A549 (cell line): ENCODE measurements around the gene BMPER. TPM values are rescaled to one million over a fixed set of nuclear protein-coding genes. Genes with fewer than 3 reads are reported as not detected.

Experiments
- ATAC-seq, 2 experiments: fragments of 200-7000 bp in 1 of 2; fragments of >200 bp in 1 of 2; cut with Nextera tagmentation in 1 of 2; cut with Tn5 transposase in 1 of 2; 3 replicates each; pipeline versions ENCODE4 v1.8.0 to v1.9.1; 2018 to 2020; ENCODE audit warnings: mild to moderate bottlenecking in 1 of 2, moderate library complexity in 1 of 2
- CTCF ChIA-PET: fragments of 300-600 bp; sonication (Branson Sonifier 250); formaldehyde crosslinking; extraction: SDS; loops from one replicate; lab custom pipeline; 2021; ENCODE audit warnings: antibody characterized with exemption, inconsistent platforms; lab: Yijun Ruan, JAX
- POLR2A ChIA-PET: fragments of 350-600 bp; formaldehyde crosslinking; extraction: SDS; loops from one replicate; lab custom pipeline; 2021; ENCODE audit warnings: antibody characterized with exemption, inconsistent platforms; lab: Yijun Ruan, JAX
- DNase-seq, 2 experiments: peaks; one replicate each; pipeline versions ENCODE4 v3.0.0 to v3.0.0-alpha.2; 2011 to 2016; ENCODE audit warnings: low read depth in 1 of 2, low spot score in 1 of 2
- FAIRE-seq: peaks from 2 replicates; lab custom pipeline; 2011; peaks lifted over from hg19 to GRCh38; lab: Jason Lieb, UNC
- H3K27ac ChIP-seq, 2 experiments: fragments of >200 bp; sonication (Bioruptor Twin); formaldehyde crosslinking; 3 replicates each; pipeline ENCODE4 v1.5.1; 2016 to 2017
- H3K4me1 ChIP-seq: fragments of >200 bp; sonication (Bioruptor Twin); formaldehyde crosslinking; 3 replicates; pipeline ENCODE4 v1.6.1; 2016
- H3K4me2 ChIP-seq: fragments of >200 bp; sonication (Bioruptor Twin); formaldehyde crosslinking; 3 replicates; pipeline ENCODE4 v1.6.1; 2016
- H3K4me3 ChIP-seq: fragments of >200 bp; sonication (Bioruptor Twin); formaldehyde crosslinking; 3 replicates; pipeline ENCODE4 v1.5.1; 2016
- H3K9me3 ChIP-seq: fragments of >200 bp; sonication (Bioruptor Twin); formaldehyde crosslinking; 3 replicates; pipeline ENCODE4 v1.6.1; 2016
- BHLHE40 ChIP-seq: IDR thresholded peaks from 2 replicates; pipeline ENCODE4 v1.6.1; 2012; ENCODE audit warnings: low read depth, low read length, inconsistent platforms
- CEBPB ChIP-seq, 2 experiments: fragments of >200 bp in 1 of 2; sonication (Bioruptor Twin) in 1 of 2; formaldehyde crosslinking in 1 of 2; IDR thresholded peaks; 2 replicates each; pipeline ENCODE4 v1.6.1; 2012 to 2016
- FOSB ChIP-seq: fragments of 250-450 bp; sonication (Bioruptor Pico); IDR thresholded peaks from 2 replicates; pipeline ENCODE4 v1.5.0; 2020; ENCODE audit warnings: mild to moderate bottlenecking, moderate library complexity
- FOXS1 ChIP-seq: fragments of 250-450 bp; sonication (Bioruptor Pico); IDR thresholded peaks from 2 replicates; pipeline ENCODE4 v1.5.0; 2020; ENCODE audit warnings: mild to moderate bottlenecking, moderate library complexity
- GATA3 ChIP-seq: IDR thresholded peaks from 2 replicates; pipeline ENCODE4 v1.6.1; 2012; ENCODE audit warnings: borderline replicate concordance
- HEYL ChIP-seq: fragments of 250-450 bp; sonication (Bioruptor Pico); IDR thresholded peaks from 2 replicates; pipeline ENCODE4 v1.8.0; 2021; ENCODE audit warnings: mild to moderate bottlenecking, moderate library complexity
- HOXA7 ChIP-seq: fragments of 250-450 bp; sonication (Bioruptor Pico); IDR thresholded peaks from 2 replicates; pipeline ENCODE4 v1.5.0; 2020; ENCODE audit warnings: mild to moderate bottlenecking, moderate library complexity
- JUNB ChIP-seq: fragments of >200 bp; sonication (Bioruptor Twin); formaldehyde crosslinking; IDR thresholded peaks from 2 replicates; pipeline ENCODE4 v1.6.1; 2016
- KDM1A ChIP-seq: fragments of 200-600 bp; sonication (generic); IDR thresholded peaks from 2 replicates; pipeline ENCODE4 v1.6.1; 2016; ENCODE audit warnings: low read depth, mild to moderate bottlenecking
- KDM5A ChIP-seq: fragments of 200-600 bp; sonication (generic); IDR thresholded peaks from 2 replicates; pipeline ENCODE4 v1.6.1; 2016; ENCODE audit warnings: antibody characterized with exemption, mild to moderate bottlenecking
- MYC ChIP-seq: IDR thresholded peaks from 2 replicates; pipeline ENCODE4 v1.6.1; 2012; ENCODE audit warnings: mild to moderate bottlenecking, inconsistent platforms, low read length, improper control_type of control experiment, borderline replicate concordance
- NFE2L2 ChIP-seq: fragments of 150-350 bp; conservative IDR thresholded peaks from 2 replicates; pipeline ENCODE4 v1.6.1; 2014; ENCODE audit warnings: low read length
- NR3C1 ChIP-seq: fragments of >200 bp; sonication (Bioruptor Twin); formaldehyde crosslinking; IDR thresholded peaks from 3 replicates; pipeline ENCODE4 v1.6.1; 2017
- RFX5 ChIP-seq: fragments of 450-650 bp; IDR thresholded peaks from 2 replicates; pipeline ENCODE4 v1.7.1; 2014; ENCODE audit warnings: antibody characterized with exemption, mild to moderate bottlenecking, moderate library complexity
- RNF2 ChIP-seq: fragments of 200-600 bp; sonication (generic); IDR thresholded peaks from 2 replicates; pipeline ENCODE4 v1.6.1; 2016; ENCODE audit warnings: low read depth, mild to moderate bottlenecking, antibody characterized with exemption, moderate library complexity, borderline replicate concordance
- SREBF2 ChIP-seq: fragments of 450-650 bp; IDR thresholded peaks from 2 replicates; pipeline ENCODE4 v1.6.1; 2014; ENCODE audit warnings: mild to moderate bottlenecking, moderate library complexity
- ZC3H11A ChIP-seq: fragments of 450-650 bp; IDR thresholded peaks from 2 replicates; pipeline ENCODE4 v1.6.1; 2014; ENCODE audit warnings: antibody characterized with exemption, mild to moderate bottlenecking
- ZFP36 ChIP-seq: fragments of 450-650 bp; IDR thresholded peaks from 2 replicates; pipeline ENCODE4 v1.6.1; 2014; ENCODE audit warnings: borderline replicate concordance; ENCODE audit not compliant: partially characterized antibody
- ZSCAN20 ChIP-seq: fragments of 250-450 bp; sonication (Bioruptor Pico); IDR thresholded peaks from 2 replicates; pipeline ENCODE4 v1.8.0; 2022; ENCODE audit warnings: mild to moderate bottlenecking, moderate library complexity
- WGBS: methylation state at CpG from one replicate; pipeline ENCODE4 v1.1.6; 2017; ENCODE audit errors: missing lambda C conversion rate; 5-methylcytosine and 5-hydroxymethylcytosine counted together
- polyA plus RNA-seq, 4 experiments: library from polyadenylated mRNA; depleted of rRNA in 3 of 4; stranded (reverse); fragments of >200 nt; fragmentation: RNase III in 1 of 4; extraction: RNeasy Plus Mini Kit Qiagen cat#74134 plus additional on column Dnase treatment in 1 of 4; gene quantifications; 2 replicates in 3 of 4; 3 replicates in 1 of 4; pipeline ENCODE4 v1.2.3, GENCODE V29; 2011 to 2017
- TF ChIP-seq, protein P1 (sequence below): IDR thresholded peaks from 2 replicates; pipeline ENCODE4 v1.6.1; 2012; ENCODE audit warnings: low read depth, borderline replicate concordance
- TF ChIP-seq, protein P2 (sequence below): fragments of 250-450 bp; sonication (Bioruptor Pico); IDR thresholded peaks from 2 replicates; pipeline ENCODE4 v1.5.0; 2021; ENCODE audit warnings: mild to moderate bottlenecking, moderate library complexity, borderline replicate concordance
- TF ChIP-seq, protein P3 (sequence below): fragments of 450-650 bp; IDR thresholded peaks from 2 replicates; pipeline ENCODE4 v1.6.1; 2014; ENCODE audit warnings: antibody characterized with exemption

BMPER gene
- polyA plus RNA-seq, 2 of the 4 experiments (the other 2 are of a cell fraction), result 5.0 to 5.8 TPM

DNA sequence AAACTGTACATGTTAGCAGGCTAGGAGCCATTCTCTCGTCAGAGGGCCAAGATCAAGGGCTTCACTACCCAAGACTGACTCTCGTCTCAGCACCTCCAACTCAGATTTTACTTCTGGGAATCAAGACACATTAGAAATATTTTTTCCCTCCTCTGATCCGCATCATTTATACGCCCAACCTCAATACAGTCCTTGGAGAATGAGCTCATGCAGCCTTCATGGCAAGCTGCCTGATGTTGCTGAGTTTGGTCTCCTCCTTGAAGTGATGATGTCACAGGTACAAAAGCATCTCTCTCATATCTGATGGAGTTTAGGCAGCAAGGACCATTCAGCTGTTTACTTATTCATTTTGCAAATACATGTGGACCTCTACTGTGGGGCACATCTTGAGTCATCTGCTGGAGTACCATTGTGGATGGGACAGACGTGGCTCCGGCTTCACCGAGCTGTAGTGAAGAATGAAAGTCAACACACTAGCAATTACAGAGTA lies 114.0 kb downstream of the BMPER start:
- ChIA-PET POLR2A (no interaction called here), CTCF (no interaction called here)
- no peak for TF ChIP-seq NR3C1
- TF ChIP-seq CEBPB (IDR thresholded peaks at IDR 0.05), result no peak
- no peak for TF ChIP-seq GATA3
- no peak for TF ChIP-seq ZC3H11A
- TF ChIP-seq RNF2, result no peak
- no peak for TF ChIP-seq FOXS1
- TF ChIP-seq JUNB, result no peak
- TF ChIP-seq, protein P1, sequence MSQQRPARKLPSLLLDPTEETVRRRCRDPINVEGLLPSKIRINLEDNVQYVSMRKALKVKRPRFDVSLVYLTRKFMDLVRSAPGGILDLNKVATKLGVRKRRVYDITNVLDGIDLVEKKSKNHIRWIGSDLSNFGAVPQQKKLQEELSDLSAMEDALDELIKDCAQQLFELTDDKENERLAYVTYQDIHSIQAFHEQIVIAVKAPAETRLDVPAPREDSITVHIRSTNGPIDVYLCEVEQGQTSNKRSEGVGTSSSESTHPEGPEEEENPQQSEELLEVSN, result no peak
- no peak for TF ChIP-seq KDM1A
- no peak for TF ChIP-seq HOXA7 (CRISPR knock-in tag)
- no peak for TF ChIP-seq RFX5
- TF ChIP-seq ZFP36, result no peak
- FAIRE-seq, result no peak
- Histone ChIP-seq H3K4me3 (no peak overlapping the region), H3K4me2 (no peak overlapping the region), H3K4me1 (no peaks in the 10 kb centered on the region), H3K9me3 (no peaks in the 10 kb centered on the region), H3K27ac (no peak overlapping the region)
- 90% methylated on average over 7 of the region's 7 CpGs for WGBS
- DNase-seq, result no peak
- ATAC-seq, result no peak

DNA sequence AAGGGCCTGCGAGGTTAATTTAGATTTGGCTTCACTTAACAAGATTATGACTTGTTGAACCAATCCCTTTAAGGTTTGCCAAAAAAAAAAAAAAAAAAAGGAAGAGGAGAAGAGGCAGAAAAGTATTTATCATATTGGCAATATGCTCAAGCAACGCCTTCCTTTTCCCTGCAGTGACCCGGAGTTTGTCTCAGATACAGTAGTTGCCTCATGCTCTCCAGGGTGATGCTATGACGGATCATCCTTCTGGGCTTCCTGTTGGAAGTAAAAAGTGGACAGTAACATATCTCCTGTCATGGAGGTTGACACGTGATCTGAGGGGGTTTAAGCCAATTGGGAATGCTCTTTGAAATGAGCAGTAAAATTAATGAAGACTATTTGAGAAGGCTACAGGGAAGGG lies 117.3 kb downstream of the BMPER start:
- Histone ChIP-seq H3K4me2 (no peak overlapping the region), H3K9me3 (no peaks in the 10 kb centered on the region), H3K27ac (no peak overlapping the region), H3K4me1 (no peaks in the 10 kb centered on the region), H3K4me3 (no peak overlapping the region)
- WGBS, result 82% methylated on average over 5 of the region's 5 CpGs
- TF ChIP-seq ZSCAN20 (CRISPR knock-in tag) (no peak), NFE2L2 (no peak), KDM5A (no peak)
- TF ChIP-seq, protein P2, sequence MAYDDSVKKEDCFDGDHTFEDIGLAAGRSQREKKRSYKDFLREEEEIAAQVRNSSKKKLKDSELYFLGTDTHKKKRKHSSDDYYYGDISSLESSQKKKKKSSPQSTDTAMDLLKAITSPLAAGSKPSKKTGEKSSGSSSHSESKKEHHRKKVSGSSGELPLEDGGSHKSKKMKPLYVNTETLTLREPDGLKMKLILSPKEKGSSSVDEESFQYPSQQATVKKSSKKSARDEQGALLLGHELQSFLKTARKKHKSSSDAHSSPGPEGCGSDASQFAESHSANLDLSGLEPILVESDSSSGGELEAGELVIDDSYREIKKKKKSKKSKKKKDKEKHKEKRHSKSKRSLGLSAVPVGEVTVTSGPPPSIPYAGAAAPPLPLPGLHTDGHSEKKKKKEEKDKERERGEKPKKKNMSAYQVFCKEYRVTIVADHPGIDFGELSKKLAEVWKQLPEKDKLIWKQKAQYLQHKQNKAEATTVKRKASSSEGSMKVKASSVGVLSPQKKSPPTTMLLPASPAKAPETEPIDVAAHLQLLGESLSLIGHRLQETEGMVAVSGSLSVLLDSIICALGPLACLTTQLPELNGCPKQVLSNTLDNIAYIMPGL (CRISPR knock-in tag), result no peak
- TF ChIP-seq, protein P3, sequence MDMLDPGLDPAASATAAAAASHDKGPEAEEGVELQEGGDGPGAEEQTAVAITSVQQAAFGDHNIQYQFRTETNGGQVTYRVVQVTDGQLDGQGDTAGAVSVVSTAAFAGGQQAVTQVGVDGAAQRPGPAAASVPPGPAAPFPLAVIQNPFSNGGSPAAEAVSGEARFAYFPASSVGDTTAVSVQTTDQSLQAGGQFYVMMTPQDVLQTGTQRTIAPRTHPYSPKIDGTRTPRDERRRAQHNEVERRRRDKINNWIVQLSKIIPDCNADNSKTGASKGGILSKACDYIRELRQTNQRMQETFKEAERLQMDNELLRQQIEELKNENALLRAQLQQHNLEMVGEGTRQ, result no peak
- no peak for DNase-seq
- ATAC-seq, result no peak
- FAIRE-seq, result no peak
- ChIA-PET CTCF (no interaction called here), POLR2A (no interaction called here)

DNA sequence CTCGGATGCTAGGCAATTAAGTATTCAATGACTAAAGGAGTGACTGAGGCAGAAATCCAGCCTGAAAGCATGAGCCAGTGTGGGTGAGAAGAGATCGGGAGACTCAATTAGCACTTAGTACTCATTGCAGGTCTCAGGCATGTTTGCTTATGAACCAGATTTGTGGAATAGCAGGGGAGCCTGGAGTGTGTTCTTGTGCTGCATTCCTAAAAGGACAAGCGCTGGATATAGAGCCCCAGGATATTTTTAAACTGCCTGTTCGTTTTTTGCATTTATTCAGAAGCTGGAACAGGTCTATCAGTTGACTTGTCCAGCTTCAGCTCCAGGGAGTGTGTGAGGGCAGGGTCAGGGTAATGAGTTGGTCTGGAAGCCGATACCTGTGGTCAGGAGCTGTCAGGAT lies 120.3 kb downstream of the BMPER start:
- H3K27ac ChIP-seq, result peak overlapping the region in 1 of 2 experiments; percentile 21; a peak in 2 of 6 replicates
- ATAC-seq, result no peak
- TF ChIP-seq MYC (no peak), CEBPB (IDR thresholded peaks at IDR 0.05) (no peak), HOXA7 (CRISPR knock-in tag) (no peak), GATA3 (no peak), HEYL (CRISPR knock-in tag) (no peak), SREBF2 (no peak), FOSB (no peak), BHLHE40 (no peak)
- ChIA-PET CTCF (interaction anchor here (1.1 kb wide), 1 partner anchor 39 kb away, joined by 5 read pairs; no protein-coding TSS in a partner anchor), POLR2A (no interaction called here)
- H3K4me3 ChIP-seq, result no peak overlapping the region
- FAIRE-seq, result no peak
- 66% methylated on average over 5 of the region's 5 CpGs for WGBS
- no peaks in the 10 kb centered on the region for H3K4me1 ChIP-seq
- H3K4me2 ChIP-seq, result no peak overlapping the region
- DNase-seq, result no peak
- no peaks in the 10 kb centered on the region for H3K9me3 ChIP-seq
